Loucy (cell line): ENCODE results near the gene OXA1L.

ENCODE experiments used
- CTCF ChIP-seq: fragments of 200-600 bp; sonication (generic); conservative IDR thresholded peaks from 2 replicates; pipeline ENCODE4 v1.5.1; 2014; ENCODE audit warnings: mild to moderate bottlenecking, antibody characterized with exemption, low read length
- EZH2phosphoT487 ChIP-seq: fragments of 200-600 bp; IDR thresholded peaks from 2 replicates; pipeline ENCODE4 v1.6.1; 2018; ENCODE audit warnings: antibody characterized with exemption, mild to moderate bottlenecking, moderate library complexity, borderline replicate concordance

DNA sequence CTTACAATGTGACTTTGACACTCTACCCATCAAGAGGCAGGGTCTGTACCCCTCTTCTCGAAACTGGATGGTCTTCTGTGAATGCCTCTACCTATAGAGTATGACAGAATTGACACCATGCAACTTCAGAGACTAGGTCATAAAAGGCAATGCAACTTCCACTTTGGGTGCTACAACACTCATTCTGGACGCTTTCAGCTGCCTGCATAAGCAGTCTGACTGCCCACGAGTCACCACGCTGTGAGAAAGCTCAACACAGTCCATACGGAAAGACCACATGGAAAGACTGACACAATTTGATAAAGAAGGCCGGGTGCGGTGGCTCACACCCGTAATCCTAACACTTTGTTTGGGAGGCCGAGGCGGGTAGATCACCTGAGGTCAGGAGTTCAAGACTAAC, 33.9 kb downstream of the OXA1L start:
- TF ChIP-seq CTCF (no peak), EZH2phosphoT487 (no peak)
